HCT116 (cell line): ENCODE data around the gene ZNF567. TPM values are rescaled to one million over a fixed set of nuclear protein-coding genes. Genes with fewer than 3 reads are reported as not detected.

Experiments used
- ATAC-seq: fragments of 200-7000 bp; cut with Tn5 transposase; 2 replicates; pipeline ENCODE4 v1.9.1; 2020; ENCODE audit warnings: mild to moderate bottlenecking, moderate library complexity
- BruUV-seq: library from RNA; stranded (reverse); fragments of 400-500 nt; replicated peaks from 2 replicates; lab custom pipeline; 2021; lab: Mats Ljungman, UMichigan
- CTCF ChIA-PET: fragments of 300-600 bp; sonication (Branson Sonifier 250); formaldehyde crosslinking; loops from one replicate; lab custom pipeline; 2021; ENCODE audit warnings: antibody characterized with exemption; lab: Charles Lee
- POLR2A ChIA-PET: fragments of 300-600, 350-600 bp; sonication (Branson Sonifier 250); formaldehyde crosslinking; loops from one replicate; lab custom pipeline; 2021; ENCODE audit warnings: antibody characterized with exemption; lab: Charles Lee
- RAD21 ChIA-PET, 2 experiments: fragments of 300-600 bp; sonication (Branson Sonifier 250); formaldehyde crosslinking; loops; one replicate each; lab custom pipeline; 2023; ENCODE audit warnings: low total read pairs in 2 of 2; ENCODE audit not compliant: uncharacterized antibody in 2 of 2, unreplicated experiment in 2 of 2, low non-redundant PET in 1 of 2; lab: Charles Lee
- DNase-seq: peaks from one replicate; pipeline ENCODE4 v3.0.0-alpha.2; 2010; ENCODE audit warnings: low read depth, low spot score
- H2AFZ ChIP-seq: fragments of 200-600 bp; shearing (Covaris generic), sonication (generic); 2 replicates; pipeline ENCODE4 v1.6.1; 2017; ENCODE audit warnings: low read depth, mixed run types, mixed read lengths, antibody characterized with exemption, low read length; ENCODE audit not compliant: poor library complexity, severe bottlenecking
- H3K27ac ChIP-seq: 2 replicates; pipeline ENCODE4 v1.5.1; 2012; ENCODE audit warnings: low read depth, low read length
- H3K27me3 ChIP-seq: fragments of 200-600 bp; sonication (generic); 2 replicates; pipeline ENCODE4 v1.6.1; 2016; ENCODE audit warnings: mixed run types, low read length, mixed read lengths; ENCODE audit not compliant: insufficient read depth
- H3K36me3 ChIP-seq, 2 experiments: fragments of 200-500 bp in 1 of 2; fragments of 200-600 bp in 1 of 2; sonication (Bioruptor generic) in 1 of 2; sonication (generic) in 1 of 2; 2 replicates each; pipeline versions ENCODE4 v1.5.1 to v1.6.1; 2014 to 2016; ENCODE audit warnings: low read length in 2 of 2, inconsistent platforms in 1 of 2, mixed read lengths in 1 of 2, mixed run types in 1 of 2; ENCODE audit not compliant: insufficient read depth in 2 of 2, control insufficient read depth in 1 of 2
- H3K4me1 ChIP-seq, 2 experiments: fragments of 200-600 bp in 1 of 2; sonication (generic) in 1 of 2; 2 replicates each; pipeline versions ENCODE4 v1.5.1 to v1.6.1; 2012 to 2017; ENCODE audit warnings: low read length in 2 of 2, inconsistent platforms in 1 of 2, mild to moderate bottlenecking in 1 of 2, mixed read lengths in 1 of 2, mixed run types in 1 of 2, moderate library complexity in 1 of 2; ENCODE audit not compliant: insufficient read depth in 2 of 2, control insufficient read depth in 1 of 2
- H3K4me2 ChIP-seq: fragments of 200-600 bp; sonication (generic); 2 replicates; pipeline ENCODE4 v1.6.1; 2017; ENCODE audit warnings: mixed run types, low read length, mixed read lengths
- H3K4me3 ChIP-seq, 2 experiments: fragments of 200-600 bp in 1 of 2; sonication (generic) in 1 of 2; replicated peaks in 1 of 2; 2 replicates each; pipeline ENCODE4 v1.5.1; 2011 to 2016; ENCODE audit warnings: low read length in 2 of 2, control low read depth in 1 of 2, low read depth in 1 of 2, mild to moderate bottlenecking in 1 of 2, mixed read lengths in 1 of 2, mixed run types in 1 of 2
- H3K79me2 ChIP-seq: fragments of 200-600 bp; sonication (generic); 2 replicates; pipeline ENCODE4 v1.6.1; 2017; ENCODE audit warnings: mild to moderate bottlenecking, mixed run types, low read length, moderate library complexity, mixed read lengths; ENCODE audit not compliant: insufficient read depth
- H3K9ac ChIP-seq: fragments of 200-600 bp; sonication (generic); 2 replicates; pipeline ENCODE4 v1.6.1; 2016; ENCODE audit warnings: low read length, mixed read lengths
- H3K9me2 ChIP-seq: fragments of 200-600 bp; sonication (generic), shearing (Covaris generic); 2 replicates; pipeline ENCODE4 v1.6.1; 2017; ENCODE audit warnings: mixed run types, mild to moderate bottlenecking, moderate library complexity; ENCODE audit not compliant: insufficient read depth
- H3K9me3 ChIP-seq, 2 experiments: fragments of 200-500 bp in 1 of 2; fragments of 200-600 bp in 1 of 2; sonication (Bioruptor generic) in 1 of 2; sonication (generic) in 1 of 2; 2 replicates each; pipeline ENCODE4 v1.6.1; 2014 to 2017; ENCODE audit warnings: low read length in 2 of 2, mixed read lengths in 2 of 2, inconsistent platforms in 1 of 2, low read depth in 1 of 2, mild to moderate bottlenecking in 1 of 2, mixed run types in 1 of 2, moderate library complexity in 1 of 2; ENCODE audit not compliant: control insufficient read depth in 1 of 2, insufficient read depth in 1 of 2
- H4K20me1 ChIP-seq: fragments of 200-600 bp; sonication (generic), shearing (Covaris generic); 2 replicates; pipeline ENCODE4 v1.6.1; 2017; ENCODE audit warnings: mixed run types, mild to moderate bottlenecking, moderate library complexity; ENCODE audit not compliant: insufficient read depth
- ATF3 ChIP-seq: IDR thresholded peaks from 2 replicates; pipeline ENCODE4 v1.6.1; 2012
- CBX3 ChIP-seq: IDR thresholded peaks from 2 replicates; pipeline ENCODE4 v1.6.1; 2012; ENCODE audit warnings: low read depth
- EZH2phosphoT487 ChIP-seq: fragments of 200-600 bp; IDR thresholded peaks from 2 replicates; pipeline ENCODE4 v1.6.1; 2018; ENCODE audit warnings: antibody characterized with exemption, borderline replicate concordance
- FOSL1 ChIP-seq: IDR thresholded peaks from 2 replicates; pipeline ENCODE4 v1.6.1; 2012; ENCODE audit warnings: low read depth
- JUND ChIP-seq: IDR thresholded peaks from 2 replicates; pipeline ENCODE4 v1.6.1; 2012
- RAD21 ChIP-seq: IDR thresholded peaks from 2 replicates; pipeline ENCODE4 v1.6.1; 2012; ENCODE audit warnings: low read depth, mild to moderate bottlenecking
- SIN3A ChIP-seq: IDR thresholded peaks from 2 replicates; pipeline ENCODE4 v1.6.1; 2012; ENCODE audit warnings: low read depth
- ZFX ChIP-seq: fragments of 450-650 bp; IDR thresholded peaks from 2 replicates; pipeline ENCODE4 v1.6.1; 2017
- intact Hi-C: fragments of 100-400 bp; cut with micrococcal nuclease; formaldehyde crosslinking; loops from 2 replicates; pipeline ENCODE4 v1.10.0; 2022
- total RNA-seq: library from RNA; stranded (reverse); gene quantifications from one replicate; pipeline ENCODE4 v1.2.1, GENCODE V29; 2021; ENCODE audit not compliant: unreplicated experiment
- TF ChIP-seq, protein P1 (sequence below): IDR thresholded peaks from 2 replicates; pipeline ENCODE4 v1.6.1; 2012; ENCODE audit warnings: low read depth

Gene ZNF567
- total RNA-seq, 1 experiment from 2014 or later, result 5.6 TPM

DNA sequence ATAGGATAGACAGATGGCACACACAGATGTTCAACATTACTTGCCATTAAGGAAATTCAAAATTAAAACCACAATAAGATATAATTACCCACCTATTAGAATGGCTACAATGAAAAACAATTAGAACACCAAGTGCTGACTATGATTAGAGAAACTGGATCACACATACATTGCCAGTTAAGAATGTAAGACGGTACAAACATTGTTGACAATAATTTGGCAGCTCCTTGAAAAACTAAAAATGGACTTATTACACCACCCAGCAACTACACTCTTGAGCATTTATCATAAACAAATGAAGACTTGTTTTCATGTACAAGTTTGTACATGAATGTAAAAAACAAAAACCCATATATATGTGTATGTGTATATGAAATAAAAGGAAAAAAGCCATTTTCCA lies 34.5 kb upstream of the ZNF567 start:
- ChIA-PET CTCF (no interaction called here), RAD21 (no interaction called here), POLR2A (no interaction called here)
- intact Hi-C loops, result no loop called here
- no peaks in the 10 kb centered on the region for H3K27me3 ChIP-seq
- H3K36me3 ChIP-seq, result no peaks in the 10 kb centered on the region
- no peak overlapping the region for H3K27ac ChIP-seq
- no peak overlapping the region for H2AFZ ChIP-seq
- H3K9me2 ChIP-seq, result no peaks in the 10 kb centered on the region
- DNase-seq (no peak), ATAC-seq (no peak)
- no peaks in the 10 kb centered on the region for H3K4me1 ChIP-seq
- no peaks in the 10 kb centered on the region for H4K20me1 ChIP-seq
- no peaks in the 10 kb centered on the region for H3K79me2 ChIP-seq
- H3K4me3 ChIP-seq, result no peak overlapping the region
- no TSS peak for BruUV-seq
- no peak for TF ChIP-seq SIN3A
- no peak for TF ChIP-seq RAD21
- TF ChIP-seq JUND, result no peak
- no peak for TF ChIP-seq ZFX
- no peak for TF ChIP-seq CBX3
- no peak for TF ChIP-seq ATF3
- no peak for TF ChIP-seq EZH2phosphoT487
- TF ChIP-seq FOSL1, result no peak
- TF ChIP-seq, protein P1, sequence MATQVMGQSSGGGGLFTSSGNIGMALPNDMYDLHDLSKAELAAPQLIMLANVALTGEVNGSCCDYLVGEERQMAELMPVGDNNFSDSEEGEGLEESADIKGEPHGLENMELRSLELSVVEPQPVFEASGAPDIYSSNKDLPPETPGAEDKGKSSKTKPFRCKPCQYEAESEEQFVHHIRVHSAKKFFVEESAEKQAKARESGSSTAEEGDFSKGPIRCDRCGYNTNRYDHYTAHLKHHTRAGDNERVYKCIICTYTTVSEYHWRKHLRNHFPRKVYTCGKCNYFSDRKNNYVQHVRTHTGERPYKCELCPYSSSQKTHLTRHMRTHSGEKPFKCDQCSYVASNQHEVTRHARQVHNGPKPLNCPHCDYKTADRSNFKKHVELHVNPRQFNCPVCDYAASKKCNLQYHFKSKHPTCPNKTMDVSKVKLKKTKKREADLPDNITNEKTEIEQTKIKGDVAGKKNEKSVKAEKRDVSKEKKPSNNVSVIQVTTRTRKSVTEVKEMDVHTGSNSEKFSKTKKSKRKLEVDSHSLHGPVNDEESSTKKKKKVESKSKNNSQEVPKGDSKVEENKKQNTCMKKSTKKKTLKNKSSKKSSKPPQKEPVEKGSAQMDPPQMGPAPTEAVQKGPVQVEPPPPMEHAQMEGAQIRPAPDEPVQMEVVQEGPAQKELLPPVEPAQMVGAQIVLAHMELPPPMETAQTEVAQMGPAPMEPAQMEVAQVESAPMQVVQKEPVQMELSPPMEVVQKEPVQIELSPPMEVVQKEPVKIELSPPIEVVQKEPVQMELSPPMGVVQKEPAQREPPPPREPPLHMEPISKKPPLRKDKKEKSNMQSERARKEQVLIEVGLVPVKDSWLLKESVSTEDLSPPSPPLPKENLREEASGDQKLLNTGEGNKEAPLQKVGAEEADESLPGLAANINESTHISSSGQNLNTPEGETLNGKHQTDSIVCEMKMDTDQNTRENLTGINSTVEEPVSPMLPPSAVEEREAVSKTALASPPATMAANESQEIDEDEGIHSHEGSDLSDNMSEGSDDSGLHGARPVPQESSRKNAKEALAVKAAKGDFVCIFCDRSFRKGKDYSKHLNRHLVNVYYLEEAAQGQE, result no peak
- no peak overlapping the region for H3K4me2 ChIP-seq
- no peak overlapping the region for H3K9ac ChIP-seq
- peaks cover 8 to 17% of the 10 kb centered on the region in 2 experiments; a peak in 2 of 4 replicates for H3K9me3 ChIP-seq
